Duodenal mucosa (tissue), 2 donors: ENCODE data around the gene PAFAH1B1.

ENCODE experiments used
- H3K27ac ChIP-seq: one replicate; pipeline ENCODE4 v1.7.0; 2013; ENCODE audit warnings: low read depth, low read length
- H3K27me3 ChIP-seq, 2 donors: one replicate each; pipeline ENCODE4 v1.7.0; 2013; ENCODE audit warnings: low read length in 2 of 2, control low read depth in 1 of 2; ENCODE audit not compliant: insufficient read depth in 2 of 2, control insufficient read depth in 1 of 2
- H3K36me3 ChIP-seq, 2 donors: one replicate each; pipeline ENCODE4 v1.7.0; 2013; ENCODE audit warnings: low read length in 2 of 2, control low read depth in 1 of 2; ENCODE audit not compliant: insufficient read depth in 2 of 2, control insufficient read depth in 1 of 2
- H3K4me1 ChIP-seq, 2 donors: one replicate each; pipeline ENCODE4 v1.7.0; 2013; ENCODE audit warnings: low read length in 2 of 2, control low read depth in 1 of 2; ENCODE audit not compliant: insufficient read depth in 2 of 2, control insufficient read depth in 1 of 2
- H3K4me3 ChIP-seq, 2 donors: one replicate each; pipeline ENCODE4 v1.7.0; 2013; ENCODE audit warnings: low read length in 2 of 2, low read depth in 1 of 2
- H3K9ac ChIP-seq, 2 donors: one replicate each; pipeline ENCODE4 v1.7.0; 2013; ENCODE audit warnings: low read length in 2 of 2, low read depth in 1 of 2
- H3K9me3 ChIP-seq, 2 donors: one replicate each; pipeline ENCODE4 v1.7.0; 2013; ENCODE audit warnings: low read length in 2 of 2, control low read depth in 1 of 2; ENCODE audit not compliant: control insufficient read depth in 1 of 2

Gene PAFAH1B1

GRCh38 chr17:2734939-2735338 lies 141.5 kb downstream of the PAFAH1B1 start:
- H3K27me3 ChIP-seq = no peaks in the 10 kb centered on the region
- no peak overlapping the region for H3K27ac ChIP-seq

More at GRCh38 chr17:2734939-2735338, 141.5 kb downstream of the PAFAH1B1 start:
- H3K4me3 ChIP-seq = no peak overlapping the region
- H3K9me3 ChIP-seq = no peaks in the 10 kb centered on the region
- H3K9ac ChIP-seq = no peak overlapping the region
- no peaks in the 10 kb centered on the region for H3K36me3 ChIP-seq
- H3K4me1 ChIP-seq = no peaks in the 10 kb centered on the region
